Measurements from ENCODE around the gene WWOX.
"Not testable (repeated sequence)": the region's sequence is repeated elsewhere in the genome, so short reads cannot be mapped to it uniquely, and the experiment has no call there.

The WWOX gene

DNA sequence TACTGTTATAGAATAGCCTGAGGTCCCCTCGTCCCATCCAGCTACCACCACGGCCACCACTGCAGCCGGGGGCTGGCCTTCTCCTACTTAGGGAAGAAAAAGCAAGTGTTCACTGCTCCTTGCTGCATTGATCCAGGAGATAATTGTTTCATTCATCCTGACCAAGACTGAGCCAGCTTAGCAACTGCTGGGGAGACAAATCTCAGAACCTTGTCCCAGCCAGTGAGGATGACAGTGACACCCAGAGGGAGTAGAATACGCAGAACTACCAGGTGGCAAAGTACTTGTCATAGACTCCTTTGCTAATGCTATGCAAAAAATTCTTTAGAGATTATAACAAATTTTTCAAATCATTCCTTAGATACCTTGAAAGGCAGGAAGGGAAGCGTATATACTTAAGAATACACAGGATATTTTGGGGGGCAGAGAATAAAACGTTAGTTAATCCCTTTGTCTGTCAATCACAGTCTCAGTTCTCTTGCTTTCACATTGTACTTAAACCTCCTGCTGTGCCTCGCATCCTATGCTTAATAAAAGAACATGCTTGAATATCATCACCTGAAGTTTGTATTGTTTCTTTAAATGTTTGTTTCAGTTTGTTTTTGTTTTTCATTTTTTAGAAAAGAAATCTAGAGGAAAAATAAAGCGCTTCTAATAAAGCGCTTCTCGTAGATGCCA, 1112.8 kb downstream of the WWOX start:
- no peak for DNase-seq

GRCh38 chr16:79213214-79213613, 1113.8 kb downstream of the WWOX start:
- DNase-seq = no peak

DNA sequence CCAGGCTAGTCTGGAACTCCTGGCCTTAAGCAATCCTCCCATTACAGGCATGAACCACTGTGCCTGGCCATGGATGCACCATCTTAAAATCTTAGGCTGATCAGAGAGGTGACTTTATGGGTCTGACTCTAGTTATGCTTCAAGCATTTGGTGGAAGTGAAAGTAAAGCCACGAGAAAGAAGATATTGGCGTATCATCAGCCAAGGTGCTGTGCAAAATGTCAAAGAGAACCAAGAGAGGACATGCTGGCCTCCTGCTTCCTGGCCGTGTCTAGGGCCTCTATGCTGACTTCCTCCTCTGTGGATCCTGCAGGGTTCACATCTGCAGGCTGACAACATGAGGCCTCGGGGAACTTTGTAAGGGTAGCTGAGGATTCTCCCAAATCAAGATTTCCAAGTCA, 1115.8 kb downstream of the WWOX start:
- DNase-seq = no peak

- DNase-seq = no peak
These were observed 1118.0 kb downstream of the WWOX start for GRCh38 chr16:79217375-79218011.

GRCh38 chr16:79218351-79218750, 1118.9 kb downstream of the WWOX start:
- no peak for DNase-seq

- not testable (repeated sequence) for DNase-seq
These were observed 1126.5 kb downstream of the WWOX start for GRCh38 chr16:79225994-79226393.

- no peak for DNase-seq
These were observed 1129.9 kb downstream of the WWOX start for GRCh38 chr16:79229361-79229760.

GRCh38 chr16:79245700-79246099, 1146.2 kb downstream of the WWOX start:
- DNase-seq = not testable (repeated sequence)

- no peak for DNase-seq
These were observed 1147.9 kb downstream of the WWOX start for GRCh38 chr16:79247386-79247785.

GRCh38 chr16:79248351-79248750, 1148.9 kb downstream of the WWOX start:
- DNase-seq = no peak

DNA sequence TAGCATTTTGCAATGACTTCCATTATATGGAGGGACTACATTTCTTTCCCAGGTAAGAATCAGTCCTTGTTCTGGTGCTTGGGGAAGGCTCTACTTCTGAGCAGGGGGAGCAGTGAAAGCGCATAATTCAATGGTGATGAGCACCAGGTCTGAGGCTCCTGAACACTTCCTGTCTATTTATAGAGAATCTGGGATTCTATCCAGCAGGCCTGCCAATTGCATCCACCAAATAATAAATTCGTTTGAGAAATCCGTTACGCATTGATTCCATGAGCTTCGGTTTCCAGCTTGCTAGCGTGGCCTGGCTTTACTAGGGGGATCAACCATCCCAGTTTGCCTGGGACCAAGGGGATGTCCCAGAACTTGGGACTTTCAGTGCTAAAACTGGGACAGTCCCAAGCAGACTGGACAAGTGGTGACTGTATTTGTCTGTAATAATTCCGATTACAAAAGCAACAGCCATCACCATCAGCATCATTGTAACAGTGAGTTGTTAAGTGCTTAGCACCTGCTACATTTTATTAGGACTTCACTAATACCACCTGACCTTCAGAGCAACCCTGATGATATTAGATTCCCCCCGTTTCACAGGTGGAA, 1151.1 kb downstream of the WWOX start:
- DNase-seq = no peak

DNA sequence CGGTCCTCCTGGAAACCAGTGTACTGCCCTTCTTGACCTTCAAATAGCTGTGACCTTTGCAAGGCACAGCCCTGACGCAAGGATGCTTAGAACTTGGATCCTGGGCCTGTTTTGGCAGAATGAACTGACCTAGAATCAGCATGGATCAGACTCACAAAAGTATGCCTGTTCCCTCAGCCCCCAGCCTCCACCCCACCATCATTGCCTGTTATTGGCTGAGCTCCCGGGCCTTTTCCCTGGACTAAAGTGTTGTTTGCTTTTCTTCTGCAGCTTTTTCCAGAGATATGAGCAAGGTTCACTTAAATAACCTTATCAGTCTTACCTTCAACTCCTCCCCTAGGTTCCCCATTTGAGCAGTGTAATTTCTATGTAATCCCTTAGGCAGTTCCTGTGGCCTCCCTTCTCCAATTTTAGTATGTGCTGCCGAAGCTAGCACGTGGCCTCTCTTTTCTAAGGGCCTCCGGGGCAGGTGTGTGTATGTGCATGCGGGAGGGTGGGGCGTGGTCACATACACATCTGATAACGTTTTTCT, 1153.7 kb downstream of the WWOX start:
- DNase-seq = no peak

GRCh38 chr16:79257953-79258490, 1158.6 kb downstream of the WWOX start:
- no peak for DNase-seq

GRCh38 chr16:79260890-79261289, 1161.4 kb downstream of the WWOX start:
- not testable (repeated sequence) for DNase-seq

DNA sequence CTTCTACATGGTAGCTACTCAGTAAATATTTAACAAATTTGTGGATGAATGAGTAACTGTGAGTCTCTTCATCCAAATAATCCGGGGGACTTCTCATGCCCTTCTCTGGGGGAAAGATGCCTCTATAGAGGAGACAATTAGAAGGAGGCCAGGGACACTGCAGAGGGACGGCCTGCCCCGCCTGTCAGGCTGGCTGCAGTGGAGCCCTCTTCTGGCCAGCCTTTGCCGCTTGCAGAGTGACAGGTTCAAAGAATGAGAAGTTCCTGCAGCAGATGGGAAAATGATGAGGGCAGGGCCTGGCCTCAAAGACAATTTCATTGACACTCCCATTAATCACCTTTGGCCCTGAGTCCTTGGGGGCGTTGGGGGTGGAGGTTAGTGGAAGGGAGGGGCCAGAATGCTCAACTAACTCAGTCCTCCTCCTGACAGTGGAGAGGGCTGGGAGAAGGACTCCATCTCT, 1162.1 kb downstream of the WWOX start:
- no peak for DNase-seq

- DNase-seq = no peak
These were observed 1162.6 kb downstream of the WWOX start for GRCh38 chr16:79261944-79262552.

Measured in NCI-H524 treated with DMSO at 0.1 percent for 48 hours (cell line).